ENCODE results near the gene ELN. TPM values are rescaled to one million over a fixed set of nuclear protein-coding genes. Genes with fewer than 3 reads are reported as not detected.

ELN gene
- polyA plus RNA-seq, 4 donors = 1.3 to 87.5 (median 13.2) TPM

- WGBS, 3 donors = 89 to 100% (median 92%) methylated on average over 3 of the region's 3 CpGs
- Histone ChIP-seq H3K27me3 (ENCODE audit: control insufficient read depth in 3 of 3, insufficient read depth in 3 of 3, low read length in 3 of 3) (no peaks in the 10 kb centered on the region), H3K27ac (ENCODE audit: low read depth in 1 of 3, low read length in 2 of 3) (no peak overlapping the region), H3K4me1 (ENCODE audit: control insufficient read depth in 3 of 3, insufficient read depth in 2 of 3, low read depth in 1 of 3, low read length in 2 of 3) (no peaks in the 10 kb centered on the region), H3K36me3 (ENCODE audit: control insufficient read depth in 3 of 3, insufficient read depth in 2 of 3, low read depth in 1 of 3, low read length in 3 of 3) (peaks cover 0 to 2% (median 0%) of the 10 kb centered on the region in 3 donors), H3K9me3 (ENCODE audit: control insufficient read depth in 2 of 2, insufficient read depth in 1 of 2, low read depth in 1 of 2, low read length in 1 of 2) (no peaks in the 10 kb centered on the region), H3K4me3 (ENCODE audit: low read depth in 1 of 3, low read length in 3 of 3) (no peak overlapping the region)
- DNase-seq (no peak), FAIRE-seq (no peak)
These were observed 43.1 kb downstream of the ELN start for GRCh38 chr7:74071121-74071520.

DNA sequence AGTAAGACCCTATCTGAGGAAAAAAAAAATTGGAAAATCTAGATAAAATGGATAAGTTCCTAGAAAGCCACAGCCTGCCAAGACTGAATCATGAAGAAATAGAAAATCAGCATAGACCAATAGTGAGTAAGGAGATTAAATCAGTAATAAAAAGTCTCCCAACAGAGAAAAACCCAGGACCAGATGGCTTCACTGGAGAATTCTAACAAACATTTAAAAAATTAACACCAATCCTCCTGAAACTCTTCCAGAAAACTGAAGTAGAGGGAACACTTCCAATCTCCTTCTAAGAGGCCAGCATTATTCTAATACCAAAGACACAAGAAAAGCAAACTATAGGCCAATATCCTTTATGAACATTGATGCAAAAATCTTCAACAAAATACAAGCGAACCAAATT lies 46.8 kb downstream of the ELN start:
- H3K4me3 ChIP-seq (ENCODE audit: low read depth in 1 of 3, low read length in 3 of 3) = no peak overlapping the region
- H3K27ac ChIP-seq (ENCODE audit: low read depth in 1 of 3, low read length in 2 of 3) = no peak overlapping the region
- H3K4me1 ChIP-seq (ENCODE audit: control insufficient read depth in 3 of 3, insufficient read depth in 2 of 3, low read depth in 1 of 3, low read length in 2 of 3) = no peaks in the 10 kb centered on the region
- H3K36me3 ChIP-seq (ENCODE audit: control insufficient read depth in 3 of 3, insufficient read depth in 2 of 3, low read depth in 1 of 3, low read length in 3 of 3) = no peaks in the 10 kb centered on the region
- DNase-seq (no peak), FAIRE-seq (no peak)
- H3K27me3 ChIP-seq (ENCODE audit: control insufficient read depth in 3 of 3, insufficient read depth in 3 of 3, low read length in 3 of 3) = no peaks in the 10 kb centered on the region
- no peaks in the 10 kb centered on the region for H3K9me3 ChIP-seq (ENCODE audit: control insufficient read depth in 2 of 2, insufficient read depth in 1 of 2, low read depth in 1 of 2, low read length in 1 of 2)
- 84 to 93% (median 92%) methylated on average over 1 of the region's 1 CpG for WGBS, 3 donors

GRCh38 chr7:74078461-74078860 lies 50.5 kb downstream of the ELN start:
- DNase-seq = no peak
- FAIRE-seq = no peak
- Histone ChIP-seq H3K27ac (ENCODE audit: low read depth in 1 of 3, low read length in 2 of 3) (no peak overlapping the region), H3K9me3 (ENCODE audit: control insufficient read depth in 2 of 2, insufficient read depth in 1 of 2, low read depth in 1 of 2, low read length in 1 of 2) (no peaks in the 10 kb centered on the region), H3K36me3 (ENCODE audit: control insufficient read depth in 3 of 3, insufficient read depth in 2 of 3, low read depth in 1 of 3, low read length in 3 of 3) (no peaks in the 10 kb centered on the region), H3K27me3 (ENCODE audit: control insufficient read depth in 3 of 3, insufficient read depth in 3 of 3, low read length in 3 of 3) (no peaks in the 10 kb centered on the region), H3K4me1 (ENCODE audit: control insufficient read depth in 3 of 3, insufficient read depth in 2 of 3, low read depth in 1 of 3, low read length in 2 of 3) (peaks cover 0 to 7% (median 0%) of the 10 kb centered on the region in 3 donors), H3K4me3 (ENCODE audit: low read depth in 1 of 3, low read length in 3 of 3) (no peak overlapping the region)
- WGBS, 3 donors = 96 to 100% (median 99%) methylated on average over 2 of the region's 2 CpGs

GRCh38 chr7:74082770-74083116 lies 54.8 kb downstream of the ELN start:
- DNase-seq (no peak), FAIRE-seq (no peak)
- H3K36me3 ChIP-seq (ENCODE audit: control insufficient read depth in 3 of 3, insufficient read depth in 2 of 3, low read depth in 1 of 3, low read length in 3 of 3) = peaks cover 0 to 8% (median 0%) of the 10 kb centered on the region in 3 donors
- H3K9me3 ChIP-seq (ENCODE audit: control insufficient read depth in 2 of 2, insufficient read depth in 1 of 2, low read depth in 1 of 2, low read length in 1 of 2) = no peaks in the 10 kb centered on the region
- 84 to 92% (median 89%) methylated on average over 8 to 9 of the region's 9 CpGs for WGBS, 3 donors
- H3K27me3 ChIP-seq (ENCODE audit: control insufficient read depth in 3 of 3, insufficient read depth in 3 of 3, low read length in 3 of 3) = no peaks in the 10 kb centered on the region
- H3K4me3 ChIP-seq (ENCODE audit: low read depth in 1 of 3, low read length in 3 of 3) = peak overlapping the region in 1 of 3 donors; percentile 38
- peaks cover 0 to 15% (median 0%) of the 10 kb centered on the region in 3 donors for H3K4me1 ChIP-seq (ENCODE audit: control insufficient read depth in 3 of 3, insufficient read depth in 2 of 3, low read depth in 1 of 3, low read length in 2 of 3)
- peak overlapping the region in 1 of 3 donors; percentile 6 for H3K27ac ChIP-seq (ENCODE audit: low read depth in 1 of 3, low read length in 2 of 3)

- DNase-seq (peak; percentile 75 to 88), FAIRE-seq (no peak)
- Histone ChIP-seq H3K9me3 (ENCODE audit: control insufficient read depth in 2 of 2, insufficient read depth in 1 of 2, low read depth in 1 of 2, low read length in 1 of 2) (no peaks in the 10 kb centered on the region), H3K4me3 (ENCODE audit: low read depth in 1 of 3, low read length in 3 of 3) (peak within 1 kb of the TSS; percentile 48 to 74 (median 71)), H3K36me3 (ENCODE audit: control insufficient read depth in 3 of 3, insufficient read depth in 2 of 3, low read depth in 1 of 3, low read length in 3 of 3) (peaks cover 0 to 12% (median 1%) of the 10 kb centered on the region in 3 donors), H3K27ac (ENCODE audit: low read depth in 1 of 3, low read length in 2 of 3) (peak within 1 kb of the TSS in 2 of 3 donors; percentile 6 to 23), H3K4me1 (ENCODE audit: control insufficient read depth in 3 of 3, insufficient read depth in 2 of 3, low read depth in 1 of 3, low read length in 2 of 3) (peaks cover 0 to 15% (median 0%) of the 10 kb centered on the region in 3 donors), H3K27me3 (ENCODE audit: control insufficient read depth in 3 of 3, insufficient read depth in 3 of 3, low read length in 3 of 3) (no peaks in the 10 kb centered on the region)
- WGBS, 3 donors = 9 to 29% (median 18%) methylated on average over 27 to 71 of the region's 71 CpGs
These were observed 55.3 kb downstream of the ELN start, which contains the start of gene LIMK1 for GRCh38 chr7:74083117-74083876. Gene LIMK1, plus strand, starts transcription at chr7:74083804. Its CDS starts 187 bp downstream, at chr7:74083991.

DNA sequence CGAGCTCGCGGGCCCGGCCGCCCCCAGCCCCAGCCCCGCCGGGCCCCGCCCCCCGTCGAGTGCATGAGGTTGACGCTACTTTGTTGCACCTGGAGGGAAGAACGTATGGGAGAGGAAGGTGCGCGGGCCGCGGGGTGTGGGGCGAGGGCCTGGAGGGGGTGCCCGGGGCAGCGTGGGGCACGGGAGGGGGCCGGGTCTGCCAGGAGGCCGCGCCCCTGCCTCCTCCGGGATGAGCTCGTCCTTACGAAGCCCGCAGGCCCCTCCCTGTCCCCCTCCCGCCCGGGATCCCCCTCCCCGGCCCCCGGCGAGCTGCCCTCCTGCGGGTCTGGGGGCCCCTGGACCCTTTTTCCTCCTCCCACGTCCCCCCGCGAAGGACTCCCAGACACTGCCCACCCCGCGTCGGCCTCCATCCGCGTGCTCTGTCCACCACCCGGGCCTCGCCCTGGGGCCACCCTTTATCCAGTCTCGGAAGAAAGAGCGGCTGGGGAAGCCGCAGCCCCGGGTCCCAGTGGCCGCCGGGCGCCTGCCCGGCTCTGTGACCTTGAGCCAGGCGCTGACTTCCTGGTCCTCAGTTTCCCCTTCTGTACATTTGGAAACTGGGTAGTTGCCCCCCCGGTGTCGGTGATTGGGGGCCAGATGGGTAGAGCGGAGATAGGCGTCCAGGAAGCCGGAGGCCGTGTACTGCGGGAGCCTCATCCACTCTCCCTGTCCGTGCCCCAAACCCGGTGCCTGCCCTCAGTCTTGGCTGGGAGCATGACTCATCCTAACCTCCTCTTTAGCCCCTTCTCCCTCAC lies 56.2 kb downstream of the ELN start:
- whole genome bisulfite sequencing, 3 donors = 1 to 2% (median 2%) methylated on average over 28 to 61 of the region's 61 CpGs
- Histone ChIP-seq H3K9me3 (ENCODE audit: control insufficient read depth in 2 of 2, insufficient read depth in 1 of 2, low read depth in 1 of 2, low read length in 1 of 2) (no peaks in the 10 kb centered on the region), H3K4me1 (ENCODE audit: control insufficient read depth in 3 of 3, insufficient read depth in 2 of 3, low read depth in 1 of 3, low read length in 2 of 3) (peaks cover 0 to 15% (median 0%) of the 10 kb centered on the region in 3 donors), H3K27me3 (ENCODE audit: control insufficient read depth in 3 of 3, insufficient read depth in 3 of 3, low read length in 3 of 3) (no peaks in the 10 kb centered on the region), H3K36me3 (ENCODE audit: control insufficient read depth in 3 of 3, insufficient read depth in 2 of 3, low read depth in 1 of 3, low read length in 3 of 3) (peaks cover 0 to 17% (median 3%) of the 10 kb centered on the region in 3 donors), H3K4me3 (ENCODE audit: low read depth in 1 of 3, low read length in 3 of 3) (peak overlapping the region; percentile 48 to 74 (median 71)), H3K27ac (ENCODE audit: low read depth in 1 of 3, low read length in 2 of 3) (peak overlapping the region in 1 of 3 donors; percentile 23)
- FAIRE-seq (no peak), DNase-seq (peak; percentile 52 to 56)

DNA sequence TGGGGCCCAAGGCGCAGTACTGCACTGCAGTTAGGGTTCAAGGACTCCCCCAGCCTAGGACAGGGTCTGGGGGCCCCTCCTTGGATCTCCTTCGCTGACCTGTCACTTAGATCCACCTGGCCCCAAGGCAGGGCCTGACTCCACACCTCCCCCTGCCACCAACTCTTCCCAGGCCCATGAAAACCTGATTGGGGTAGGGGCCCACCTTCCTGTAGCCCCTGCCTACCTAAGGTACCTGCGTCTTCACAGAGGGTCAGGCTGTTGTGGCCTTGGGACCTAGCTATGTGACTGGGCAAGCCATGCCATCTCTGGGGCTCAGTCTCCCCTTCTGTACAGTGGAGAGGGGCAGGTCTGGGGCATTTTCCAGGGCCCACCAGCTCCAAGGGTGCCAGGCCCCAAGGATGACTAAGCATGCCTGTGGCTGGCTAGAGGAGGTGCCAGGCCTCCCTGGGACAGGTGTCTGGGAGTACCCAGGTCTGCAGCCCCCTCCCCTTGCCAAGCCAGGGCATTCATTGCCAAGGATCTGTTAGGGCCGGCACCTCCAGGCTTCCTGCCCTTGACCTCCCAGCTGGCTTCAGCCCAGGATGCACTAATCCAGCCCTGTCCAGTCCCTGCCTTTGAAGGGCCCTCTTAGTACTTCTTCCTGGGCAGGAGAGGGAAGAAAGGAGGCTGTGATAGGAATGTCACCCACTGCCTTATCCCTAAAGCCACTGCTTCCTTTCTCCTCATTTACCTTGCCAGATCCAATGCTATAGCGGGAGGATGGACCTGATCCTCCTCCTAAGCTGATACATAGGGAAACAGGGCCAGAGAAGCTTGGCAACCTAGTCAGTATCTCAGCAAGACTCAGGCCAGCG lies 57.0 kb downstream of the ELN start:
- Histone ChIP-seq H3K36me3 (ENCODE audit: control insufficient read depth in 3 of 3, insufficient read depth in 2 of 3, low read depth in 1 of 3, low read length in 3 of 3) (peaks cover 0 to 19% (median 3%) of the 10 kb centered on the region in 3 donors), H3K27me3 (ENCODE audit: control insufficient read depth in 3 of 3, insufficient read depth in 3 of 3, low read length in 3 of 3) (no peaks in the 10 kb centered on the region), H3K9me3 (ENCODE audit: control insufficient read depth in 2 of 2, insufficient read depth in 1 of 2, low read depth in 1 of 2, low read length in 1 of 2) (no peaks in the 10 kb centered on the region), H3K27ac (ENCODE audit: low read depth in 1 of 3, low read length in 2 of 3) (no peak overlapping the region), H3K4me1 (ENCODE audit: control insufficient read depth in 3 of 3, insufficient read depth in 2 of 3, low read depth in 1 of 3, low read length in 2 of 3) (peaks cover 0 to 15% (median 0%) of the 10 kb centered on the region in 3 donors), H3K4me3 (ENCODE audit: low read depth in 1 of 3, low read length in 3 of 3) (peak overlapping the region; percentile 48 to 74 (median 71))
- FAIRE-seq = no peak
- 69 to 75% (median 72%) methylated on average over 6 of the region's 6 CpGs for WGBS, 3 donors
- no peak for DNase-seq
